GM18909 (cell line): ENCODE results near the gene CD74.
"Not testable (repeated sequence)": the region's sequence is repeated elsewhere in the genome, so short reads cannot be mapped to it uniquely, and the experiment has no call there.

ENCODE experiments used
- ATAC-seq: cut with Tn5 transposase; IDR thresholded peaks from one replicate; pipeline ENCODE4 v1.9.1; 2021; ENCODE audit warnings: mild to moderate bottlenecking; ENCODE audit not compliant: unreplicated experiment, poor library complexity

Gene CD74

GRCh38 chr5:150442699-150443080, 30.0 kb upstream of the CD74 start:
- ATAC-seq = no peak

GRCh38 chr5:150441813-150442698, 29.3 kb upstream of the CD74 start:
- ATAC-seq = no peak

GRCh38 chr5:150440948-150441812, 28.5 kb upstream of the CD74 start:
- ATAC-seq = no peak

- ATAC-seq = no peak
Measured at GRCh38 chr5:150438873-150439546, 26.3 kb upstream of the CD74 start.

- peak; percentile 90 for ATAC-seq
Measured at GRCh38 chr5:150436141-150436680, 23.5 kb upstream of the CD74 start.

- ATAC-seq = no peak
Measured at GRCh38 chr5:150434464-150434863, 21.8 kb upstream of the CD74 start.

- ATAC-seq = no peak
Measured at GRCh38 chr5:150431574-150431973, 18.9 kb upstream of the CD74 start.

- ATAC-seq = no peak
Measured at GRCh38 chr5:150431048-150431447, 18.3 kb upstream of the CD74 start.

- ATAC-seq = peak; percentile 60
Measured at GRCh38 chr5:150429410-150429873, 16.7 kb upstream of the CD74 start.

- ATAC-seq = no peak
Measured at GRCh38 chr5:150428978-150429377, 16.3 kb upstream of the CD74 start.

GRCh38 chr5:150428106-150428876, 15.6 kb upstream of the CD74 start:
- ATAC-seq = no peak

GRCh38 chr5:150426165-150426564, 13.5 kb upstream of the CD74 start:
- not testable (repeated sequence) for ATAC-seq

GRCh38 chr5:150422758-150423157, 10.0 kb upstream of the CD74 start:
- ATAC-seq = no peak

- ATAC-seq = no peak
Measured at GRCh38 chr5:150422075-150422474, 9.4 kb upstream of the CD74 start.

GRCh38 chr5:150419630-150420270, 7.0 kb upstream of the CD74 start:
- peak; percentile 61 for ATAC-seq

GRCh38 chr5:150413902-150414790, 1.4 kb upstream of the CD74 start:
- ATAC-seq = not testable (repeated sequence)

GRCh38 chr5:150413176-150413901, 629 bp upstream of the CD74 start:
- ATAC-seq = no peak
